ENCODE results near the gene LRRK2.

Gene LRRK2

GRCh38 chr12:40202095-40203059 is 22.4 kb upstream of the LRRK2 start:
- TF ChIP-seq ZNF514 (tag by site-specific recombination; IDR thresholded peaks at IDR 0.05): no peak
- no peak for TF ChIP-seq HOXA7 (CRISPR knock-in tag; IDR thresholded peaks at IDR 0.05; ENCODE audit: borderline replicate concordance)
- no peak for TF ChIP-seq ZFP41 (tag by site-specific recombination; IDR thresholded peaks at IDR 0.05; ENCODE audit: borderline replicate concordance)
- no peak for TF ChIP-seq ZNF610 (tag by site-specific recombination; IDR thresholded peaks at IDR 0.05; ENCODE audit: borderline replicate concordance)
- TF ChIP-seq ZNF37A (tag by site-specific recombination; IDR thresholded peaks at IDR 0.05): no peak
- TF ChIP-seq ZNF146 (tag by site-specific recombination; IDR thresholded peaks at IDR 0.05): no peak
- TF ChIP-seq ZBTB20 (tag by site-specific recombination; IDR thresholded peaks at IDR 0.05): no peak
- TF ChIP-seq ZXDB (tag by site-specific recombination; IDR thresholded peaks at IDR 0.05): no peak
- no peak for TF ChIP-seq ZSCAN5A (tag by site-specific recombination; IDR thresholded peaks at IDR 0.05)
- no peak for TF ChIP-seq ZNF529 (tag by site-specific recombination; IDR thresholded peaks at IDR 0.05; ENCODE audit: insufficient replicate concordance)
- Histone ChIP-seq H3K27ac (ENCODE audit: extremely low read depth, low read depth, low read length) (no peak overlapping the region), H3K9me3 (ENCODE audit: control insufficient read depth, insufficient read depth, low read depth, low read length) (no peaks in the 10 kb centered on the region), H3K36me3 (ENCODE audit: control insufficient read depth in 2 of 2, insufficient read depth in 1 of 2, low read length in 2 of 2) (no peaks in the 10 kb centered on the region), H3K4me1 (ENCODE audit: control insufficient read depth, insufficient read depth, low read length) (no peaks in the 10 kb centered on the region), H3K4me3 (ENCODE audit: low read depth, low read length) (no peak overlapping the region)
- ChIA-PET POLR2A (no interaction called here), CTCF (interaction anchor here (0.5 to 0.6 kb wide), 2 partner anchors 25 to 314 kb away, joined by 3 read pairs; no protein-coding TSS in a partner anchor)

- H3K9me3 ChIP-seq (ENCODE audit: control insufficient read depth, insufficient read depth, low read depth, low read length): no peaks in the 10 kb centered on the region
- no peak overlapping the region for H3K27ac ChIP-seq (ENCODE audit: extremely low read depth, low read depth, low read length)
- ChIA-PET POLR2A (no interaction called here), CTCF (no interaction called here)
- H3K4me1 ChIP-seq (ENCODE audit: control insufficient read depth, insufficient read depth, low read length): no peaks in the 10 kb centered on the region
- H3K36me3 ChIP-seq (ENCODE audit: control insufficient read depth in 2 of 2, insufficient read depth in 1 of 2, low read length in 2 of 2): no peaks in the 10 kb centered on the region
- no peak overlapping the region for H3K4me3 ChIP-seq (ENCODE audit: low read depth, low read length)
- TF ChIP-seq ZNF843 (tag by site-specific recombination; IDR thresholded peaks at IDR 0.05) (no peak), ZNF513 (tag by site-specific recombination; IDR thresholded peaks at IDR 0.05) (no peak), ZNF558 (tag by site-specific recombination; IDR thresholded peaks at IDR 0.05) (no peak), BCL6B (tag by site-specific recombination; IDR thresholded peaks at IDR 0.05) (no peak), ZFP41 (tag by site-specific recombination; IDR thresholded peaks at IDR 0.05; ENCODE audit: borderline replicate concordance) (no peak), ZBTB1 (tag by site-specific recombination; IDR thresholded peaks at IDR 0.05) (no peak), SP2 (tag by site-specific recombination; IDR thresholded peaks at IDR 0.05) (no peak), IKZF3 (tag by site-specific recombination; IDR thresholded peaks at IDR 0.05) (no peak), ZNF626 (tag by site-specific recombination; IDR thresholded peaks at IDR 0.05) (no peak), ZNF221 (tag by site-specific recombination; IDR thresholded peaks at IDR 0.05; ENCODE audit: borderline replicate concordance) (no peak)
Observed at GRCh38 chr12:40203060-40203430, 21.8 kb upstream of the LRRK2 start.
